GM18519 (cell line): Measurements from ENCODE around the gene TMPRSS11B.
"Not testable (repeated sequence)": the region's sequence is repeated elsewhere in the genome, so short reads cannot be mapped to it uniquely, and the experiment has no call there.

Experiments
- ATAC-seq: cut with Tn5 transposase; IDR thresholded peaks from one replicate; pipeline ENCODE4 v1.9.1; 2021; ENCODE audit warnings: mild to moderate bottlenecking, moderate library complexity; ENCODE audit not compliant: unreplicated experiment, low FRiP score

The TMPRSS11B gene

GRCh38 chr4:68245594-68245993 is at the start of gene TMPRSS11B:
TSS of gene TMPRSS11B (minus strand) at chr4:68245694. CDS start at chr4:68245558, 136 bp downstream.
- no peak for ATAC-seq

GRCh38 chr4:68291256-68291655 is 45.8 kb upstream of the TMPRSS11B start:
- no peak for ATAC-seq

GRCh38 chr4:68288393-68288740 is 42.9 kb upstream of the TMPRSS11B start:
- ATAC-seq: no peak

- no peak for ATAC-seq
Observed at GRCh38 chr4:68287704-68288392, 42.4 kb upstream of the TMPRSS11B start.

GRCh38 chr4:68283714-68284113 is 38.2 kb upstream of the TMPRSS11B start:
- ATAC-seq: no peak

- no peak for ATAC-seq
Observed at GRCh38 chr4:68283095-68283494, 37.6 kb upstream of the TMPRSS11B start.

- ATAC-seq: not testable (repeated sequence)
Observed at GRCh38 chr4:68281796-68282740, 36.6 kb upstream of the TMPRSS11B start.

GRCh38 chr4:68278029-68278428 is 32.5 kb upstream of the TMPRSS11B start:
- no peak for ATAC-seq

- ATAC-seq: no peak
Observed at GRCh38 chr4:68277627-68278026, 32.1 kb upstream of the TMPRSS11B start.

GRCh38 chr4:68272860-68273259 is 27.4 kb upstream of the TMPRSS11B start:
- no peak for ATAC-seq

GRCh38 chr4:68272380-68272779 is 26.9 kb upstream of the TMPRSS11B start:
- peak; percentile 39 for ATAC-seq

GRCh38 chr4:68271851-68272357 is 26.4 kb upstream of the TMPRSS11B start:
- peak; percentile 70 for ATAC-seq

- ATAC-seq: no peak
Observed at GRCh38 chr4:68267433-68267944, 22.0 kb upstream of the TMPRSS11B start.

GRCh38 chr4:68264875-68265565 is 19.5 kb upstream of the TMPRSS11B start:
- ATAC-seq: no peak

- no peak for ATAC-seq
Observed at GRCh38 chr4:68259191-68259590, 13.7 kb upstream of the TMPRSS11B start.

GRCh38 chr4:68257719-68258118 is 12.2 kb upstream of the TMPRSS11B start:
- no peak for ATAC-seq

- no peak for ATAC-seq
Observed at GRCh38 chr4:68256284-68256683, 10.8 kb upstream of the TMPRSS11B start.

GRCh38 chr4:68250151-68250930 is 4.8 kb upstream of the TMPRSS11B start:
- ATAC-seq: no peak

- peak; percentile 95 for ATAC-seq
Observed at GRCh38 chr4:68249434-68249833, 3.9 kb upstream of the TMPRSS11B start.

GRCh38 chr4:68240620-68241019 is 4.9 kb downstream of the TMPRSS11B start:
- ATAC-seq: no peak
